HEK293 (cell line): ENCODE measurements around the gene ELF1.

Experiments used
- CTCF ChIA-PET: fragments of 350-600 bp; formaldehyde crosslinking; extraction: SDS; loops from one replicate; lab custom pipeline; 2021; ENCODE audit warnings: antibody characterized with exemption; lab: Yijun Ruan, JAX
- POLR2A ChIA-PET: fragments of 300-600 bp; formaldehyde crosslinking; extraction: SDS; loops from one replicate; lab custom pipeline; 2020; ENCODE audit warnings: antibody characterized with exemption, inconsistent platforms; lab: Yijun Ruan, JAX
- H3K27ac ChIP-seq: fragments of 200-500 bp; sonication (Bioruptor generic); 2 replicates; pipeline ENCODE4 v1.5.1; 2014; ENCODE audit warnings: low read depth, low read length, control low read depth, inconsistent platforms; ENCODE audit errors: extremely low read depth
- H3K36me3 ChIP-seq, 2 experiments: fragments of 200-500 bp in 1 of 2; sonication (Bioruptor generic) in 1 of 2; 1 replicate in 1 of 2; 2 replicates in 1 of 2; pipeline ENCODE4 v1.5.1; 2014 to 2017; ENCODE audit warnings: inconsistent platforms in 2 of 2, low read length in 2 of 2; ENCODE audit not compliant: control insufficient read depth in 2 of 2, insufficient read depth in 1 of 2
- H3K4me1 ChIP-seq: fragments of 200-500 bp; sonication (Bioruptor generic); 2 replicates; pipeline ENCODE4 v1.5.1; 2014; ENCODE audit warnings: mild to moderate bottlenecking, low read length, inconsistent platforms; ENCODE audit not compliant: control insufficient read depth, insufficient read depth
- H3K4me3 ChIP-seq: 2 replicates; pipeline ENCODE4 v1.5.1; 2011; ENCODE audit warnings: low read depth, mild to moderate bottlenecking, control low read depth, low read length, moderate library complexity
- H3K9me3 ChIP-seq: fragments of 200-500 bp; sonication (Bioruptor generic); 2 replicates; pipeline ENCODE4 v1.5.1; 2014; ENCODE audit warnings: low read depth, low read length, inconsistent platforms; ENCODE audit not compliant: control insufficient read depth, insufficient read depth
- BCL6B ChIP-seq: fragments of 450-650 bp; formaldehyde crosslinking; IDR thresholded peaks from 2 replicates; pipeline ENCODE4 v1.5.1; 2017; ENCODE audit warnings: missing biosample characterization, missing genetic modification characterization
- GLIS1 ChIP-seq: fragments of 450-650 bp; formaldehyde crosslinking; IDR thresholded peaks from 2 replicates; pipeline ENCODE4 v1.5.1; 2016; ENCODE audit warnings: missing biosample characterization, missing genetic modification characterization
- HIC1 ChIP-seq: fragments of 450-650 bp; formaldehyde crosslinking; IDR thresholded peaks from 2 replicates; pipeline ENCODE4 v1.5.1; 2016; ENCODE audit warnings: missing biosample characterization, missing genetic modification characterization
- KLF10 ChIP-seq: fragments of 450-650 bp; IDR thresholded peaks from 2 replicates; pipeline ENCODE4 v1.5.1; 2018; ENCODE audit warnings: missing biosample characterization, mild to moderate bottlenecking, missing genetic modification characterization
- MYNN ChIP-seq: fragments of 450-650 bp; formaldehyde crosslinking; IDR thresholded peaks from 2 replicates; pipeline ENCODE4 v1.5.1; 2016; ENCODE audit warnings: missing biosample characterization, missing genetic modification characterization, borderline replicate concordance
- PRDM4 ChIP-seq: fragments of 450-650 bp; formaldehyde crosslinking; IDR thresholded peaks from 2 replicates; pipeline ENCODE4 v1.5.1; 2017; ENCODE audit warnings: missing biosample characterization, missing genetic modification characterization
- SP3 ChIP-seq: fragments of 450-650 bp; formaldehyde crosslinking; IDR thresholded peaks from 2 replicates; pipeline ENCODE4 v1.5.1; 2016; ENCODE audit warnings: missing biosample characterization, missing genetic modification characterization
- WT1 ChIP-seq: fragments of 450-650 bp; formaldehyde crosslinking; IDR thresholded peaks from 2 replicates; pipeline ENCODE4 v1.5.1; 2016; ENCODE audit warnings: missing biosample characterization, missing genetic modification characterization
- ZBTB1 ChIP-seq: fragments of 450-650 bp; formaldehyde crosslinking; IDR thresholded peaks from 2 replicates; pipeline ENCODE4 v1.5.1; 2016; ENCODE audit warnings: missing biosample characterization, missing genetic modification characterization
- ZFP3 ChIP-seq: fragments of 450-650 bp; formaldehyde crosslinking; IDR thresholded peaks from 2 replicates; pipeline ENCODE4 v1.5.1; 2016; ENCODE audit warnings: low read depth, missing biosample characterization, missing genetic modification characterization
- ZFP41 ChIP-seq: fragments of 450-650 bp; formaldehyde crosslinking; IDR thresholded peaks from 2 replicates; pipeline ENCODE4 v1.5.1; 2016; ENCODE audit warnings: missing biosample characterization, missing genetic modification characterization, borderline replicate concordance
- ZNF10 ChIP-seq: fragments of 450-650 bp; formaldehyde crosslinking; IDR thresholded peaks from 2 replicates; pipeline ENCODE4 v1.5.1; 2017; ENCODE audit warnings: missing biosample characterization, missing genetic modification characterization
- ZNF114 ChIP-seq: fragments of 450-650 bp; formaldehyde crosslinking; IDR thresholded peaks from 2 replicates; pipeline ENCODE4 v1.5.0; 2017; ENCODE audit warnings: missing biosample characterization, missing genetic modification characterization
- ZNF133 ChIP-seq: fragments of 450-650 bp; formaldehyde crosslinking; IDR thresholded peaks from 2 replicates; pipeline ENCODE4 v1.5.1; 2016; ENCODE audit warnings: missing biosample characterization, missing genetic modification characterization
- ZNF169 ChIP-seq: fragments of 450-650 bp; formaldehyde crosslinking; IDR thresholded peaks from 2 replicates; pipeline ENCODE4 v1.5.1; 2016; ENCODE audit warnings: missing biosample characterization, missing genetic modification characterization
- ZNF350 ChIP-seq: fragments of 450-650 bp; formaldehyde crosslinking; IDR thresholded peaks from 2 replicates; pipeline ENCODE4 v1.5.0; 2017; ENCODE audit warnings: missing biosample characterization, mild to moderate bottlenecking, missing genetic modification characterization
- ZNF37A ChIP-seq: fragments of 450-650 bp; IDR thresholded peaks from 2 replicates; pipeline ENCODE4 v1.5.1; 2018; ENCODE audit warnings: missing biosample characterization, missing genetic modification characterization
- ZNF514 ChIP-seq: fragments of 450-650 bp; formaldehyde crosslinking; IDR thresholded peaks from 2 replicates; pipeline ENCODE4 v1.5.1; 2016; ENCODE audit warnings: missing biosample characterization, missing genetic modification characterization
- ZNF530 ChIP-seq: fragments of 450-650 bp; formaldehyde crosslinking; IDR thresholded peaks from 2 replicates; pipeline ENCODE4 v1.5.1; 2016; ENCODE audit warnings: low read depth, missing biosample characterization, missing genetic modification characterization
- ZNF585B ChIP-seq: fragments of 450-650 bp; formaldehyde crosslinking; IDR thresholded peaks from 2 replicates; pipeline ENCODE4 v1.5.1; 2016; ENCODE audit warnings: missing biosample characterization, missing genetic modification characterization
- ZNF624 ChIP-seq: fragments of 450-650 bp; formaldehyde crosslinking; IDR thresholded peaks from 2 replicates; pipeline ENCODE4 v1.5.1; 2017; ENCODE audit warnings: missing biosample characterization, missing genetic modification characterization
- ZNF654 ChIP-seq: fragments of 450-650 bp; formaldehyde crosslinking; IDR thresholded peaks from 2 replicates; pipeline ENCODE4 v1.5.1; 2016; ENCODE audit warnings: low read depth, missing biosample characterization, missing genetic modification characterization
- ZNF658 ChIP-seq: fragments of 450-650 bp; formaldehyde crosslinking; IDR thresholded peaks from 2 replicates; pipeline ENCODE4; 2016; ENCODE audit warnings: missing biosample characterization, missing genetic modification characterization
- ZNF670 ChIP-seq: fragments of 450-650 bp; formaldehyde crosslinking; IDR thresholded peaks from 2 replicates; pipeline ENCODE4 v1.5.1; 2016; ENCODE audit warnings: missing biosample characterization, missing genetic modification characterization, low read depth
- ZNF785 ChIP-seq: fragments of 450-650 bp; formaldehyde crosslinking; IDR thresholded peaks from 2 replicates; pipeline ENCODE4 v1.5.1; 2016; ENCODE audit warnings: missing biosample characterization, missing genetic modification characterization
- TF ChIP-seq, protein P1 (sequence below): fragments of 450-650 bp; formaldehyde crosslinking; IDR thresholded peaks from 2 replicates; pipeline ENCODE4 v1.5.1; 2016; ENCODE audit warnings: missing biosample characterization, missing genetic modification characterization

ELF1 gene

DNA sequence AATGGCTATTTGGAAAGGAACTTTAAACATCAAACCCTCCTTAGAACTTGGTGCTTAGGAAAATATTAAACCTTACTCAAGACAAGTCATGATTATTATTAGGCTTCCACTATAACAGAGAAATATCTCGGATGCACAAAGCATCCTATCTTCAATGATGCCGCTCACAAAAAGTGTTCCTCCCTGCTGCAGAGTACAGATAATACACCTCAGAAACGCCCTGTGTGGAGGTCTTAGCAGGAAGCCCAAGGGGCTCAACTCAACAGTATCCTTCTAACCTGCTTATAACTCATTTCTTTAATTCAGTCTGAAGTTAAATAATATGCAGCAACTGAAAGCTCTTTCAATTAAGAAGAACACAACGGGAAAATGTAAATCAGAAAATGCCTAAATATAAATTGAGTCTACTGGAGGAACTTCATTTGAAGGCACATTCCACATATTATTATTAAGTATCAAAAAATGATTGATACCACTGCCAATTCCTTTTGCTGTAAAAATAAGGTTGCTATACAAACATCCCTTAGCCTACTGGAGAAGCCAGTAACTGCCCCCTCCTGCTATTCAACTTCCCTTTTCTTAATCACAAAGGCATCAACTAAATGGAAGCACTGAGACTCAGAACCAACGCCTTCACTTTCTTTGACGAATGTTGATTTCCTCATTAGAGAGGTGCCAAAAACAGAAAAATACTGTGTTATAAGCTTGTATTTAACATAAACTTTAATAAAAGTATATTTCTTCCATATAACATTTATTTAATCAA, 12.0 kb downstream of the ELF1 start:
- no peak for TF ChIP-seq ZNF350 (tag by site-specific recombination)
- no peak for TF ChIP-seq ZNF670 (tag by site-specific recombination)
- no peak for TF ChIP-seq ZFP41
- no peak for TF ChIP-seq HIC1 (tag by site-specific recombination)
- no peak for TF ChIP-seq MYNN (tag by site-specific recombination)
- TF ChIP-seq, all 188 proteins: peak for 0
- Histone ChIP-seq H3K36me3 (no peaks in the 10 kb centered on the region; a peak in 1 of 3 replicates), H3K4me1 (peaks cover 3% of the 10 kb centered on the region; the same call in 1 of the 2 replicates), H3K9me3 (no peaks in the 10 kb centered on the region), H3K4me3 (no peak overlapping the region), H3K27ac (no peak overlapping the region)
- ChIA-PET POLR2A (no interaction called here), CTCF (interaction anchor here (0.6 kb wide), 1 partner anchor 1134 kb away, joined by 4 read pairs; no protein-coding TSS in a partner anchor)

DNA sequence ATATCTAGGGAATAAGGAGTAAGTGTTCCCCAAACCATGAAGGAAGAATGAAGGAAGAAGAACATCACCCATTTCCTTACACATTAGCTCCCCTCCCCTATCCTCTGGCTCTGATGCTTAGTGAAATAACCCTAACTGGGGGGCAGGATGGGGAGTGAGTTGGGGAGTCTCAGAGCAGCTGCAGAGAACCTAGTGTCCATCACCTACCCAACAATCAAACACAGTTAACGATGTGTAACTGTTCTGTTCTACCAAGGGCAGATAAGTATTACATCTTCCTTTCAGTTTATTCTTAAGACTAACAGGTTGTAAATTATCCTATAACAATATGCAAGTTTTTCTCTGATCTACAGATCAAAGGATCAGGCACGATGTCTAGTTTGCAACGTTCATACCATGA, 12.8 kb downstream of the ELF1 start:
- Histone ChIP-seq H3K27ac (no peak overlapping the region), H3K4me1 (peaks cover 3% of the 10 kb centered on the region; the same call in 1 of the 2 replicates), H3K9me3 (no peaks in the 10 kb centered on the region)
- TF ChIP-seq ZNF514 (tag by site-specific recombination) (no peak), ZNF654 (tag by site-specific recombination) (no peak), ZNF133 (tag by site-specific recombination) (no peak), ZNF530 (no peak), PRDM4 (tag by site-specific recombination) (no peak), ZNF10 (tag by site-specific recombination) (no peak), ZNF785 (tag by site-specific recombination) (no peak)
- TF ChIP-seq, protein P1, sequence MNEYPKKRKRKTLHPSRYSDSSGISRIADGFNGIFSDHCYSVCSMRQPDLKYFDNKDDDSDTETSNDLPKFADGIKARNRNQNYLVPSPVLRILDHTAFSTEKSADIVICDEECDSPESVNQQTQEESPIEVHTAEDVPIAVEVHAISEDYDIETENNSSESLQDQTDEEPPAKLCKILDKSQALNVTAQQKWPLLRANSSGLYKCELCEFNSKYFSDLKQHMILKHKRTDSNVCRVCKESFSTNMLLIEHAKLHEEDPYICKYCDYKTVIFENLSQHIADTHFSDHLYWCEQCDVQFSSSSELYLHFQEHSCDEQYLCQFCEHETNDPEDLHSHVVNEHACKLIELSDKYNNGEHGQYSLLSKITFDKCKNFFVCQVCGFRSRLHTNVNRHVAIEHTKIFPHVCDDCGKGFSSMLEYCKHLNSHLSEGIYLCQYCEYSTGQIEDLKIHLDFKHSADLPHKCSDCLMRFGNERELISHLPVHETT (tag by site-specific recombination): no peak
- TF ChIP-seq, all 188 proteins: peak for 0
- no peak overlapping the region for H3K4me3 ChIP-seq
- H3K36me3 ChIP-seq: no peaks in the 10 kb centered on the region
- ChIA-PET CTCF (no interaction called here), POLR2A (no interaction called here)

DNA sequence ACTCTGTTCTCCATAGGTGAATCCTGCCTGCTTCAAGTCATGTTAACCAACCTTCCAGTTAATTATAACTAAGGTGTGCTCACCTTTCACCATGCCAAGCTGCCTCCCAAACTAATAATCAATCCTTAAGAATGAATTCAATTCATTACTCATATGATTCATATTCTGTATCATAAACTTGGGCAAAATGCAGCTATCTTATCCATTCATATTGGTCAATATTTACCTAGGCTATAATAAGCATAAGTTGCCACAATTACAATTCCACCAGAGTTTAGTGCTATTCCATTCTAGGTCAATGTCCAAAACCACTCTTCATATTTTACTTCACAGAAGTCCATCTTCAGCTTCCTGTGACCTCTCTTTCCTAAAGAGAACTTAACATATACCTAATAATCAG, 13.4 kb downstream of the ELF1 start:
- Histone ChIP-seq H3K9me3 (no peaks in the 10 kb centered on the region), H3K36me3 (no peaks in the 10 kb centered on the region), H3K4me1 (peaks cover 3% of the 10 kb centered on the region; the same call in 1 of the 2 replicates), H3K27ac (no peak overlapping the region), H3K4me3 (no peak overlapping the region)
- POLR2A ChIA-PET: no interaction called here
- CTCF ChIA-PET: no interaction called here
- TF ChIP-seq ZNF169 (tag by site-specific recombination) (no peak), GLIS1 (no peak), WT1 (tag by site-specific recombination) (no peak), BCL6B (tag by site-specific recombination) (no peak), KLF10 (tag by site-specific recombination) (no peak), ZNF37A (no peak), SP3 (tag by site-specific recombination) (no peak), ZNF624 (tag by site-specific recombination) (no peak), ZBTB1 (tag by site-specific recombination) (no peak), ZNF585B (tag by site-specific recombination) (no peak), ZNF658 (tag by site-specific recombination) (no peak), ZNF530 (no peak), ZNF114 (tag by site-specific recombination) (no peak), ZNF670 (tag by site-specific recombination) (no peak), ZFP3 (tag by site-specific recombination) (no peak)
